Measurements from ENCODE around the gene SIGLEC1. TPM values are rescaled to one million over a fixed set of nuclear protein-coding genes. Genes with fewer than 3 reads are reported as not detected.

SIGLEC1 gene
- total RNA-seq, 1 donor from 2014 or later, result not detected

- Mint-ChIP-seq H3K4me1 (ENCODE audit: low read depth) (peaks cover 5% of the 10 kb centered on the region), H3K9me3 (ENCODE audit: low read depth) (no peaks in the 10 kb centered on the region), H3K36me3 (ENCODE audit: low read depth) (no peaks in the 10 kb centered on the region), H3K4me3 (ENCODE audit: unreplicated experiment) (no peak overlapping the region), H3K27me3 (ENCODE audit: low read depth) (peaks cover 2% of the 10 kb centered on the region), H3K27ac (ENCODE audit: unreplicated experiment) (no peak overlapping the region)
- TF ChIP-seq, protein P1, sequence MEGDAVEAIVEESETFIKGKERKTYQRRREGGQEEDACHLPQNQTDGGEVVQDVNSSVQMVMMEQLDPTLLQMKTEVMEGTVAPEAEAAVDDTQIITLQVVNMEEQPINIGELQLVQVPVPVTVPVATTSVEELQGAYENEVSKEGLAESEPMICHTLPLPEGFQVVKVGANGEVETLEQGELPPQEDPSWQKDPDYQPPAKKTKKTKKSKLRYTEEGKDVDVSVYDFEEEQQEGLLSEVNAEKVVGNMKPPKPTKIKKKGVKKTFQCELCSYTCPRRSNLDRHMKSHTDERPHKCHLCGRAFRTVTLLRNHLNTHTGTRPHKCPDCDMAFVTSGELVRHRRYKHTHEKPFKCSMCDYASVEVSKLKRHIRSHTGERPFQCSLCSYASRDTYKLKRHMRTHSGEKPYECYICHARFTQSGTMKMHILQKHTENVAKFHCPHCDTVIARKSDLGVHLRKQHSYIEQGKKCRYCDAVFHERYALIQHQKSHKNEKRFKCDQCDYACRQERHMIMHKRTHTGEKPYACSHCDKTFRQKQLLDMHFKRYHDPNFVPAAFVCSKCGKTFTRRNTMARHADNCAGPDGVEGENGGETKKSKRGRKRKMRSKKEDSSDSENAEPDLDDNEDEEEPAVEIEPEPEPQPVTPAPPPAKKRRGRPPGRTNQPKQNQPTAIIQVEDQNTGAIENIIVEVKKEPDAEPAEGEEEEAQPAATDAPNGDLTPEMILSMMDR (IDR thresholded peaks at IDR 0.05), result no peak
- peak; percentile 81 for DNase-seq (ENCODE audit: low spot score)
Measured at GRCh38 chr20:3691897-3692296, 20.5 kb downstream of the SIGLEC1 start.

GRCh38 chr20:3691306-3691705, 21.1 kb downstream of the SIGLEC1 start:
- Mint-ChIP-seq H3K4me1 (ENCODE audit: low read depth) (peaks cover 11% of the 10 kb centered on the region), H3K27me3 (ENCODE audit: low read depth) (peaks cover 4% of the 10 kb centered on the region), H3K4me3 (ENCODE audit: unreplicated experiment) (no peak overlapping the region), H3K9me3 (ENCODE audit: low read depth) (no peaks in the 10 kb centered on the region), H3K36me3 (ENCODE audit: low read depth) (no peaks in the 10 kb centered on the region), H3K27ac (ENCODE audit: unreplicated experiment) (no peak overlapping the region)
- TF ChIP-seq, protein P1 (IDR thresholded peaks at IDR 0.05), result no peak
- peak; percentile 90 for DNase-seq (ENCODE audit: low spot score)

DNA sequence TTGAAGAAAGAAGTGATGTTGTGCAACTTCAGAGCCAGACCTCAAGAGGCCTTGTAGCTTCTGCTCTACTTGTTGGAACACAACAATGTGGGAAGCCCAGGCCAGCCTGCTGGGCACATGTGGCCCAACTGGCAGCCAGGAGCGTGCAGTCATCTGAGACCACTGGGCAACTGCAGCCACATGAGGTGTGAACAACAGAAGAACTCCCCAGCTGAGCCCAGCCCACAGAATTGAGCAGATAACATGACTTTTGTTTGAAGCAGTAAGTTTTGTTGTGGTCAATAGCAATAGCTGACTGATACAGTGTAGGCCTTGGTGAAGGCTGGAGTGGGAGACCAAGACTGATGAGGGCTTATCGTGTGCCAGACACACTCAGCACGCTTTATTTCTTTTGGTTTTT, 22.0 kb downstream of the SIGLEC1 start:
- DNase-seq (ENCODE audit: low spot score), result no peak
- H3K27me3 Mint-ChIP-seq (ENCODE audit: low read depth), result peaks cover 4% of the 10 kb centered on the region
- H3K36me3 Mint-ChIP-seq (ENCODE audit: low read depth), result no peaks in the 10 kb centered on the region
- TF ChIP-seq, protein P1 (IDR thresholded peaks at IDR 0.05), result no peak
- no peak overlapping the region for H3K4me3 Mint-ChIP-seq (ENCODE audit: unreplicated experiment)
- H3K27ac Mint-ChIP-seq (ENCODE audit: unreplicated experiment), result no peak overlapping the region
- no peaks in the 10 kb centered on the region for H3K9me3 Mint-ChIP-seq (ENCODE audit: low read depth)
- peaks cover 11% of the 10 kb centered on the region for H3K4me1 Mint-ChIP-seq (ENCODE audit: low read depth)

DNA sequence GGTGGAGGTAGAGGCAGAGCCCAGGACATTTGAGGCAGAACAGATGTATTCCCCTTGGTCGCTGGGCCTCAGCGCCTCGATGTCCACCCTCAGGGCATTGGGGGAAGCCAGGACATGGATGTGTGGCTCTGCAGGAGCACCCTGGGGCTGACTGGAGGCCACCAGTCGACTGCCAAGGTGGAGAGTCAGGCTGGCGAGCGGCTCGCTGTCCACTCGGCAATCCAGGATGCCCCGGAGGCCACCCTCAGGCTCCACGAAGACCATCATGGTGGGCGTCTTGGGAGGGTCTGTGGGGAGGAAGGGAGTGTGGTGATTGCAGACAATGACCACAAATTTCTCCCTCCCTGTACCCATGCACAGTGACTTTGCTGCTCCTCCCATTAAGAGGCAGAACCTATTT, 22.4 kb downstream of the SIGLEC1 start:
- TF ChIP-seq, protein P1 (IDR thresholded peaks at IDR 0.05), result no peak
- no peak overlapping the region for H3K27ac Mint-ChIP-seq (ENCODE audit: unreplicated experiment)
- no peaks in the 10 kb centered on the region for H3K36me3 Mint-ChIP-seq (ENCODE audit: low read depth)
- H3K9me3 Mint-ChIP-seq (ENCODE audit: low read depth), result no peaks in the 10 kb centered on the region
- H3K27me3 Mint-ChIP-seq (ENCODE audit: low read depth), result peaks cover 4% of the 10 kb centered on the region
- H3K4me1 Mint-ChIP-seq (ENCODE audit: low read depth), result peaks cover 11% of the 10 kb centered on the region
- DNase-seq (ENCODE audit: low spot score), result no peak
- H3K4me3 Mint-ChIP-seq (ENCODE audit: unreplicated experiment), result no peak overlapping the region

DNA sequence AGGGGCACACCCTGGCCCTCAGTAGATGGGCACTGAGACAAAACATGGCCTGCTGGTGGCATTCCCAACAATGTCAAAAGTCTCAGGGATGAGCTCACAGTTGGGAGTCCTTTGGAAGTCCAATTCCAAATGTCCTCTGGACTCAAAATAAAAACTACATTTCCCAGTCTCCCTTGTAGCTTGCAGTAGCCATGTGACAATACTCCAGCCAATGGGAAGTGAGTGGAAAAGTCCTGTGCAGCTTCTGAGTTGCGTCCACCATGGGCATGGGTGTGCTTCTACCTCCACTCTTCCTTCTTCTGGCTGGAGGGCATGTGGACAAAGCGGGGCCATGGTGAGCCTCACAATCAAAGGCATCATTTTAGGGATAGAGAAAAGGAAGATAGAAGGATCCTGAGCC, 24.7 kb downstream of the SIGLEC1 start:
- no peak overlapping the region for H3K4me3 Mint-ChIP-seq (ENCODE audit: unreplicated experiment)
- H3K27me3 Mint-ChIP-seq (ENCODE audit: low read depth), result peaks cover 4% of the 10 kb centered on the region
- peaks cover 11% of the 10 kb centered on the region for H3K4me1 Mint-ChIP-seq (ENCODE audit: low read depth)
- H3K27ac Mint-ChIP-seq (ENCODE audit: unreplicated experiment), result no peak overlapping the region
- DNase-seq (ENCODE audit: low spot score), result no peak
- H3K36me3 Mint-ChIP-seq (ENCODE audit: low read depth), result no peaks in the 10 kb centered on the region
- no peaks in the 10 kb centered on the region for H3K9me3 Mint-ChIP-seq (ENCODE audit: low read depth)
- TF ChIP-seq, protein P1 (IDR thresholded peaks at IDR 0.05), result no peak
